ES-I3 (cell line): ENCODE data around the gene TRIM62.
"Not testable (repeated sequence)": the region's sequence is repeated elsewhere in the genome, so short reads cannot be mapped to it uniquely, and the experiment has no call there.

ENCODE experiments used
- H3K36me3 ChIP-seq: 2 replicates; pipeline ENCODE4 v1.6.1; 2013; ENCODE audit warnings: mild to moderate bottlenecking, low read length, control low read depth, moderate library complexity; ENCODE audit not compliant: insufficient read depth
- H3K4me1 ChIP-seq: 2 replicates; pipeline ENCODE4 v1.6.1; 2013; ENCODE audit warnings: mild to moderate bottlenecking, control low read depth, low read length; ENCODE audit not compliant: insufficient read depth
- H3K9ac ChIP-seq: 2 replicates; pipeline ENCODE4 v1.6.1; 2013; ENCODE audit warnings: low read depth, mild to moderate bottlenecking, low read length, moderate library complexity
- H3K9me3 ChIP-seq: 2 replicates; pipeline ENCODE4 v1.6.1; 2013; ENCODE audit warnings: mild to moderate bottlenecking, low read length, moderate library complexity; ENCODE audit not compliant: control insufficient read depth, insufficient read depth

The TRIM62 gene

GRCh38 chr1:33124647-33125046, 57.2 kb downstream of the TRIM62 start:
- H3K9me3 ChIP-seq, H3K36me3 ChIP-seq, H3K9ac ChIP-seq: not testable (repeated sequence)
- peaks cover 11% of the 10 kb centered on the region for H3K4me1 ChIP-seq

GRCh38 chr1:33123266-33123665, 58.6 kb downstream of the TRIM62 start:
- Histone ChIP-seq H3K36me3 (no peaks in the 10 kb centered on the region), H3K9me3 (no peaks in the 10 kb centered on the region), H3K4me1 (peaks cover 6% of the 10 kb centered on the region; the same call in 1 of the 2 replicates), H3K9ac (no peak overlapping the region)

- no peak overlapping the region for H3K9ac ChIP-seq
- no peaks in the 10 kb centered on the region for H3K9me3 ChIP-seq
- H3K36me3 ChIP-seq = no peaks in the 10 kb centered on the region
- peaks cover 6% of the 10 kb centered on the region; the same call in 1 of the 2 replicates for H3K4me1 ChIP-seq
Measured at GRCh38 chr1:33122483-33123178, 59.2 kb downstream of the TRIM62 start.

GRCh38 chr1:33121728-33122127, 60.1 kb downstream of the TRIM62 start:
- Histone ChIP-seq H3K36me3 (no peaks in the 10 kb centered on the region), H3K4me1 (peaks cover 6% of the 10 kb centered on the region; the same call in 1 of the 2 replicates), H3K9me3 (no peaks in the 10 kb centered on the region), H3K9ac (no peak overlapping the region)

GRCh38 chr1:33120436-33121231, 61.2 kb downstream of the TRIM62 start:
- no peaks in the 10 kb centered on the region for H3K36me3 ChIP-seq
- H3K9ac ChIP-seq = no peak overlapping the region; the same call in 1 of the 2 replicates
- peaks cover 6% of the 10 kb centered on the region; the same call in 1 of the 2 replicates for H3K4me1 ChIP-seq
- H3K9me3 ChIP-seq = no peaks in the 10 kb centered on the region

GRCh38 chr1:33119532-33120217, 62.2 kb downstream of the TRIM62 start:
- Histone ChIP-seq H3K4me1 (peaks cover 6% of the 10 kb centered on the region; the same call in 1 of the 2 replicates), H3K9me3 (no peaks in the 10 kb centered on the region), H3K36me3 (no peaks in the 10 kb centered on the region), H3K9ac (no peak overlapping the region; the same call in 1 of the 2 replicates)

GRCh38 chr1:33119050-33119449, 62.8 kb downstream of the TRIM62 start:
- Histone ChIP-seq H3K36me3 (no peaks in the 10 kb centered on the region), H3K9ac (no peak overlapping the region), H3K9me3 (no peaks in the 10 kb centered on the region), H3K4me1 (peaks cover 6% of the 10 kb centered on the region; the same call in 1 of the 2 replicates)

- Histone ChIP-seq H3K36me3 (no peaks in the 10 kb centered on the region), H3K9me3 (no peaks in the 10 kb centered on the region), H3K4me1 (peaks cover 6% of the 10 kb centered on the region; the same call in 1 of the 2 replicates), H3K9ac (no peak overlapping the region)
Measured at GRCh38 chr1:33118274-33118673, 63.6 kb downstream of the TRIM62 start.

GRCh38 chr1:33117440-33118085, 64.3 kb downstream of the TRIM62 start:
- Histone ChIP-seq H3K36me3 (no peaks in the 10 kb centered on the region), H3K4me1 (peaks cover 6% of the 10 kb centered on the region; the same call in 1 of the 2 replicates), H3K9me3 (no peaks in the 10 kb centered on the region), H3K9ac (no peak overlapping the region)

- H3K36me3 ChIP-seq = no peaks in the 10 kb centered on the region
- no peak overlapping the region for H3K9ac ChIP-seq
- H3K4me1 ChIP-seq = no peaks in the 10 kb centered on the region
- peaks cover 5% of the 10 kb centered on the region; the same call in 1 of the 2 replicates for H3K9me3 ChIP-seq
Measured at GRCh38 chr1:33111965-33112364, 69.9 kb downstream of the TRIM62 start.

- Histone ChIP-seq H3K9ac (no peak overlapping the region), H3K36me3 (no peaks in the 10 kb centered on the region), H3K9me3 (peaks cover 5% of the 10 kb centered on the region; the same call in 1 of the 2 replicates), H3K4me1 (no peaks in the 10 kb centered on the region)
Measured at GRCh38 chr1:33110477-33110876, 71.4 kb downstream of the TRIM62 start.

GRCh38 chr1:33100119-33100415, 81.8 kb downstream of the TRIM62 start:
- not testable (repeated sequence) for H3K36me3 ChIP-seq, H3K9ac ChIP-seq, H3K9me3 ChIP-seq, H3K4me1 ChIP-seq

- no peak overlapping the region for H3K9ac ChIP-seq
- no peaks in the 10 kb centered on the region for H3K9me3 ChIP-seq
Measured at GRCh38 chr1:33099290-33100118, 82.3 kb downstream of the TRIM62 start.

More at GRCh38 chr1:33099290-33100118, 82.3 kb downstream of the TRIM62 start:
- Histone ChIP-seq H3K4me1 (peaks cover 7% of the 10 kb centered on the region; the same call in 1 of the 2 replicates), H3K36me3 (no peaks in the 10 kb centered on the region)
